ENCODE results near the gene CADM2. TPM values are rescaled to one million over a fixed set of nuclear protein-coding genes. Genes with fewer than 3 reads are reported as not detected.

The CADM2 gene
- total RNA-seq, 1 experiment from 2014 or later: not detected

DNA sequence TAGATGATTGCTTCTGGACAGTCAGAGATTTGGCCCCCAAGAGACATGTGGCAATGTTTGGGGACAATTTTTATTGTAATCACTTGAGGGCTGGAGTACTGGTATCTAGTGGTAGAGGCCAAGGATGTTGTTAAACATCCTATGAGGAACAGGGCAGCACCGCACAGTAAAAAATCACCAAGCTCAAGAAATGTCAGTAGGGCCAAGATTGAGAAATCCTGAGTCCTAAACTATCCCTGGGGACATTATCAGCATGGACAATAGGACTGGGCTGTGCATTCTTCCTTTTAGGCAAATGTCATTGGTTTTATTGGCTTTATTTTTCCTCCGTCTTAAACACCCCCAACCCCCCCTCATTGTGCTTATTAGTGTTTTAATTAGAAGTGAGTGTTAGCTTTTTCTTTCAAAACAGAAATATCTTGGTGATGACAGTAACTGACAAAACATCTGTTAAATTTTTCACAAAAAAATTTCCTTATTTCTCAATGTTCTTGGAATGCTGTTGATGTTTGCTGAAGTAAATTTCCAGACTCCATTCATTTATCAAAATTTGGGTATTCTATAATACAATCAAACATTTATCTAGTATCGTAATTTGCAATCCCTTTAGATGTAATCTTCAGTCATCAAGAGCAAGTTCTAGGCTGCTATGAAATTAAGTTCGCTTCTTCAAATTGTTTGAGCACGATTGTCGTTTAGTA is 1087.8 kb downstream of the CADM2 start:
- TF ChIP-seq, protein P1, sequence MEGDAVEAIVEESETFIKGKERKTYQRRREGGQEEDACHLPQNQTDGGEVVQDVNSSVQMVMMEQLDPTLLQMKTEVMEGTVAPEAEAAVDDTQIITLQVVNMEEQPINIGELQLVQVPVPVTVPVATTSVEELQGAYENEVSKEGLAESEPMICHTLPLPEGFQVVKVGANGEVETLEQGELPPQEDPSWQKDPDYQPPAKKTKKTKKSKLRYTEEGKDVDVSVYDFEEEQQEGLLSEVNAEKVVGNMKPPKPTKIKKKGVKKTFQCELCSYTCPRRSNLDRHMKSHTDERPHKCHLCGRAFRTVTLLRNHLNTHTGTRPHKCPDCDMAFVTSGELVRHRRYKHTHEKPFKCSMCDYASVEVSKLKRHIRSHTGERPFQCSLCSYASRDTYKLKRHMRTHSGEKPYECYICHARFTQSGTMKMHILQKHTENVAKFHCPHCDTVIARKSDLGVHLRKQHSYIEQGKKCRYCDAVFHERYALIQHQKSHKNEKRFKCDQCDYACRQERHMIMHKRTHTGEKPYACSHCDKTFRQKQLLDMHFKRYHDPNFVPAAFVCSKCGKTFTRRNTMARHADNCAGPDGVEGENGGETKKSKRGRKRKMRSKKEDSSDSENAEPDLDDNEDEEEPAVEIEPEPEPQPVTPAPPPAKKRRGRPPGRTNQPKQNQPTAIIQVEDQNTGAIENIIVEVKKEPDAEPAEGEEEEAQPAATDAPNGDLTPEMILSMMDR (IDR thresholded peaks at IDR 0.05; ENCODE audit: insufficient read depth in 1 of 2, low read depth in 1 of 2, low read length in 1 of 2, severe bottlenecking in 1 of 2, unreplicated experiment in 1 of 2): no peak
- H3K36me3 ChIP-seq (ENCODE audit: control insufficient read depth, insufficient read depth, low read length): no peaks in the 10 kb centered on the region
- Mint-ChIP-seq H3K27ac (ENCODE audit: unreplicated experiment) (no peak overlapping the region), H3K4me1 (ENCODE audit: low read depth, unreplicated experiment) (peaks cover 6% of the 10 kb centered on the region), H3K27me3 (ENCODE audit: insufficient read depth, unreplicated experiment) (no peaks in the 10 kb centered on the region), H3K36me3 (ENCODE audit: insufficient read depth, unreplicated experiment) (no peaks in the 10 kb centered on the region), H3K9me3 (ENCODE audit: unreplicated experiment) (no peaks in the 10 kb centered on the region), H3K4me3 (ENCODE audit: unreplicated experiment) (no peak overlapping the region)
- H3K4me3 ChIP-seq (ENCODE audit: low read depth, low read length): no peak overlapping the region
- H3K9me3 ChIP-seq: no peaks in the 10 kb centered on the region
- intact Hi-C loops (cut with micrococcal nuclease; ENCODE audit: unreplicated experiment): no loop called here
- ChIA-PET POLR2A (no interaction called here), CTCF (no interaction called here)
- BruUV-seq (replicated peaks): no TSS peak
- DNase-seq: no peak
- no peaks in the 10 kb centered on the region for H3K4me1 ChIP-seq
- H3K27me3 ChIP-seq (replicated peaks; ENCODE audit: control insufficient read depth, insufficient read depth, low read length): no peaks in the 10 kb centered on the region

DNA sequence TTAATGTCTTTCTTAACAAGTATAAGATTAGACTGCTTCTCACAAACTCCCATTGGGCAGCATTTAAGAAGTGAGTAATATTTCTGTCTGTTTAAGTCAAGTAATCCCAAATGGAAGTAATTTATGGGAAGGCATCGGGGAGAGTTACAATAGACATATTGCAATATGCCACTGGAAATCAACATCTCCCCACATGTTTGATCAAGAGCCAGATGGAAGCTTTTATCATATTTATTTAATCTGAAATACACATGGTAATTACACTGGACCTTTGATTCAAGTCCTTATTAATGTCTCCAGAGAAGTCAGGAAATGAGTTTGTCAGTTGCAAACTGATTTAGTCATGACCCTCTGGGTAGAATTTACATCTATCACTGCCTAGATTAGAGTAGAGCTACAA is 1088.4 kb downstream of the CADM2 start:
- Mint-ChIP-seq H3K36me3 (ENCODE audit: insufficient read depth, unreplicated experiment) (no peaks in the 10 kb centered on the region), H3K4me3 (ENCODE audit: unreplicated experiment) (no peak overlapping the region), H3K4me1 (ENCODE audit: low read depth, unreplicated experiment) (peaks cover 6% of the 10 kb centered on the region), H3K27ac (ENCODE audit: unreplicated experiment) (no peak overlapping the region), H3K27me3 (ENCODE audit: insufficient read depth, unreplicated experiment) (no peaks in the 10 kb centered on the region), H3K9me3 (ENCODE audit: unreplicated experiment) (no peaks in the 10 kb centered on the region)
- Histone ChIP-seq H3K9me3 (no peaks in the 10 kb centered on the region), H3K4me3 (ENCODE audit: low read depth, low read length) (no peak overlapping the region), H3K27me3 (replicated peaks; ENCODE audit: control insufficient read depth, insufficient read depth, low read length) (no peaks in the 10 kb centered on the region), H3K36me3 (ENCODE audit: control insufficient read depth, insufficient read depth, low read length) (no peaks in the 10 kb centered on the region), H3K4me1 (no peaks in the 10 kb centered on the region)
- intact Hi-C loops (cut with micrococcal nuclease; ENCODE audit: unreplicated experiment): no loop called here
- TF ChIP-seq, protein P1 (IDR thresholded peaks at IDR 0.05; ENCODE audit: insufficient read depth in 1 of 2, low read depth in 1 of 2, low read length in 1 of 2, severe bottlenecking in 1 of 2, unreplicated experiment in 1 of 2): no peak
- no TSS peak for BruUV-seq (replicated peaks)
- POLR2A ChIA-PET: no interaction called here
- no peak for DNase-seq
- CTCF ChIA-PET: no interaction called here

DNA sequence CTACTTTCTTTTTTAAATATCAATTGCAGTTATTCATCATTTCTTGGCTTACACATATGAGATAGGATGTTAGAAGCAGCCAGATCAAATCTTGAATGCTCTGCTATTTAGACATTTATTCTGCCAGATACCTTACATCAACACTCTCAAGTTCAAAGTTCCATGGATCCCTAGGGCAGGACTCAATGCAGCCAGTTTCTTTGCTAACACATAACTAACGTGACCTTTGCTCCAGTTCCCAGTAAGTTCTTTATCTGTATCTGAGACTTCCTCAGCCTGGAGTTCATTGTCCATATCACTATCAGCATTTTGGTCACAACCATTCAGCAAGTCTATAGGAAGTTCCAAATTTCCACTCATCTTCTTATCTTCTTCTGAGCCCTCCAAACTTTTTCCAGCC is 1092.3 kb downstream of the CADM2 start:
- Mint-ChIP-seq H3K36me3 (ENCODE audit: insufficient read depth, unreplicated experiment) (no peaks in the 10 kb centered on the region), H3K27ac (ENCODE audit: unreplicated experiment) (no peak overlapping the region), H3K27me3 (ENCODE audit: insufficient read depth, unreplicated experiment) (no peaks in the 10 kb centered on the region), H3K4me1 (ENCODE audit: low read depth, unreplicated experiment) (peaks cover 6% of the 10 kb centered on the region), H3K9me3 (ENCODE audit: unreplicated experiment) (no peaks in the 10 kb centered on the region), H3K4me3 (ENCODE audit: unreplicated experiment) (no peak overlapping the region)
- H3K27me3 ChIP-seq (replicated peaks; ENCODE audit: control insufficient read depth, insufficient read depth, low read length): no peaks in the 10 kb centered on the region
- no TSS peak for BruUV-seq (replicated peaks)
- no peaks in the 10 kb centered on the region for H3K4me1 ChIP-seq
- intact Hi-C loops (cut with micrococcal nuclease; ENCODE audit: unreplicated experiment): no loop called here
- POLR2A ChIA-PET: no interaction called here
- CTCF ChIA-PET: no interaction called here
- DNase-seq: no peak
- TF ChIP-seq, protein P1 (IDR thresholded peaks at IDR 0.05; ENCODE audit: insufficient read depth in 1 of 2, low read depth in 1 of 2, low read length in 1 of 2, severe bottlenecking in 1 of 2, unreplicated experiment in 1 of 2): no peak
- no peaks in the 10 kb centered on the region for H3K36me3 ChIP-seq (ENCODE audit: control insufficient read depth, insufficient read depth, low read length)
- H3K4me3 ChIP-seq (ENCODE audit: low read depth, low read length): no peak overlapping the region
- H3K9me3 ChIP-seq: no peaks in the 10 kb centered on the region

All from Caco-2 (cell line).